GM19468 (cell line): Measurements from ENCODE around the gene PCGF1.

Source experiments
- ATAC-seq: cut with Tn5 transposase; IDR thresholded peaks from one replicate; pipeline ENCODE4 v1.9.1; 2021; ENCODE audit warnings: mild to moderate bottlenecking, moderate library complexity, moderate number of reproducible peaks; ENCODE audit not compliant: unreplicated experiment; ENCODE audit errors: extremely low read depth

Gene PCGF1

GRCh38 chr2:74457129-74457548, 50.4 kb downstream of the PCGF1 start:
- ATAC-seq, result no peak
